IPS DF 19.7 (cell line): Measurements from ENCODE around the gene ANKRD6.

ENCODE experiments used
- DNase-seq: peaks from one replicate; pipeline ENCODE4 v3.0.0-alpha.2; 2013; ENCODE audit warnings: low read depth, low spot score

Gene ANKRD6

GRCh38 chr6:89509777-89510281 is 76.9 kb downstream of the ANKRD6 start:
- DNase-seq, result no peak

- DNase-seq, result no peak
Measured at GRCh38 chr6:89510393-89510792, 77.4 kb downstream of the ANKRD6 start.

GRCh38 chr6:89518352-89519055 is 85.6 kb downstream of the ANKRD6 start:
- no peak for DNase-seq

GRCh38 chr6:89520736-89521135 is 87.8 kb downstream of the ANKRD6 start:
- DNase-seq, result no peak

GRCh38 chr6:89522778-89523177 is 89.8 kb downstream of the ANKRD6 start:
- no peak for DNase-seq

- DNase-seq, result no peak
Measured at GRCh38 chr6:89525786-89526562, 93.0 kb downstream of the ANKRD6 start.

- no peak for DNase-seq
Measured at GRCh38 chr6:89526563-89526869, 93.6 kb downstream of the ANKRD6 start.

GRCh38 chr6:89527634-89528033 is 94.7 kb downstream of the ANKRD6 start:
- no peak for DNase-seq

- no peak for DNase-seq
Measured at GRCh38 chr6:89528866-89529265, 95.9 kb downstream of the ANKRD6 start.

GRCh38 chr6:89530982-89531381 is 98.0 kb downstream of the ANKRD6 start:
- DNase-seq, result no peak

GRCh38 chr6:89536231-89536630 is 103.3 kb downstream of the ANKRD6 start:
- DNase-seq, result no peak

- DNase-seq, result no peak
Measured at GRCh38 chr6:89539779-89540178, 106.8 kb downstream of the ANKRD6 start.

- no peak for DNase-seq
Measured at GRCh38 chr6:89542081-89542857, 109.3 kb downstream of the ANKRD6 start.

- no peak for DNase-seq
Measured at GRCh38 chr6:89542866-89543265, 109.9 kb downstream of the ANKRD6 start.

- no peak for DNase-seq
Measured at GRCh38 chr6:89547281-89547680, 114.3 kb downstream of the ANKRD6 start.

GRCh38 chr6:89553431-89553830 is 120.5 kb downstream of the ANKRD6 start:
- DNase-seq, result no peak

GRCh38 chr6:89554106-89554505 is 121.2 kb downstream of the ANKRD6 start:
- no peak for DNase-seq

- DNase-seq, result no peak
Measured at GRCh38 chr6:89555031-89555430, 122.1 kb downstream of the ANKRD6 start.

- no peak for DNase-seq
Measured at GRCh38 chr6:89555806-89556205, 122.9 kb downstream of the ANKRD6 start.

- no peak for DNase-seq
Measured at GRCh38 chr6:89559487-89559886, 126.5 kb downstream of the ANKRD6 start.

- no peak for DNase-seq
Measured at GRCh38 chr6:89562093-89562973, 129.4 kb downstream of the ANKRD6 start.
